ENCODE results near the gene CPXM2.

GRCh38 chr10:123743441-123744223, 148.0 kb downstream of the CPXM2 start:
- TF ChIP-seq, protein P1, sequence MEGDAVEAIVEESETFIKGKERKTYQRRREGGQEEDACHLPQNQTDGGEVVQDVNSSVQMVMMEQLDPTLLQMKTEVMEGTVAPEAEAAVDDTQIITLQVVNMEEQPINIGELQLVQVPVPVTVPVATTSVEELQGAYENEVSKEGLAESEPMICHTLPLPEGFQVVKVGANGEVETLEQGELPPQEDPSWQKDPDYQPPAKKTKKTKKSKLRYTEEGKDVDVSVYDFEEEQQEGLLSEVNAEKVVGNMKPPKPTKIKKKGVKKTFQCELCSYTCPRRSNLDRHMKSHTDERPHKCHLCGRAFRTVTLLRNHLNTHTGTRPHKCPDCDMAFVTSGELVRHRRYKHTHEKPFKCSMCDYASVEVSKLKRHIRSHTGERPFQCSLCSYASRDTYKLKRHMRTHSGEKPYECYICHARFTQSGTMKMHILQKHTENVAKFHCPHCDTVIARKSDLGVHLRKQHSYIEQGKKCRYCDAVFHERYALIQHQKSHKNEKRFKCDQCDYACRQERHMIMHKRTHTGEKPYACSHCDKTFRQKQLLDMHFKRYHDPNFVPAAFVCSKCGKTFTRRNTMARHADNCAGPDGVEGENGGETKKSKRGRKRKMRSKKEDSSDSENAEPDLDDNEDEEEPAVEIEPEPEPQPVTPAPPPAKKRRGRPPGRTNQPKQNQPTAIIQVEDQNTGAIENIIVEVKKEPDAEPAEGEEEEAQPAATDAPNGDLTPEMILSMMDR (conservative IDR thresholded peaks at IDR 0.05): no peak
- no peak for TF ChIP-seq ZFX (IDR thresholded peaks at IDR 0.05)
